Ishikawa (cell line): ENCODE data around the gene SLC25A31.

Experiments used
- CEBPB ChIP-seq: IDR thresholded peaks from 2 replicates; pipeline ENCODE4 v1.6.1; 2012
- CREB1 ChIP-seq: IDR thresholded peaks from 2 replicates; pipeline ENCODE4 v1.6.1; 2012; ENCODE audit warnings: low read depth
- EGR1 ChIP-seq: IDR thresholded peaks from 2 replicates; pipeline ENCODE4 v1.6.1; 2012
- EP300 ChIP-seq: IDR thresholded peaks from 2 replicates; pipeline ENCODE4 v1.6.1; 2012; ENCODE audit warnings: borderline replicate concordance
- FOXM1 ChIP-seq: IDR thresholded peaks from 2 replicates; pipeline ENCODE4 v1.6.1; 2012; ENCODE audit warnings: low read depth, borderline replicate concordance
- MAX ChIP-seq: IDR thresholded peaks from 2 replicates; pipeline ENCODE4 v1.6.1; 2012
- NFIC ChIP-seq: IDR thresholded peaks from 2 replicates; pipeline ENCODE4 v1.6.1; 2012
- RAD21 ChIP-seq: IDR thresholded peaks from 2 replicates; pipeline ENCODE4 v1.6.1; 2012; ENCODE audit warnings: low read depth
- REST ChIP-seq: IDR thresholded peaks from 2 replicates; pipeline ENCODE4 v1.6.1; 2012; ENCODE audit warnings: low read depth, mild to moderate bottlenecking
- TCF12 ChIP-seq: IDR thresholded peaks from 2 replicates; pipeline ENCODE4 v1.6.1; 2012; ENCODE audit warnings: low read depth
- TEAD4 ChIP-seq: IDR thresholded peaks from 2 replicates; pipeline ENCODE4 v1.6.1; 2012
- USF1 ChIP-seq: IDR thresholded peaks from 2 replicates; pipeline ENCODE4 v1.6.1; 2012
- YY1 ChIP-seq: IDR thresholded peaks from 2 replicates; pipeline ENCODE4 v1.6.1; 2012; ENCODE audit warnings: low read depth
- ZBTB7A ChIP-seq: IDR thresholded peaks from 2 replicates; pipeline ENCODE4 v1.6.1; 2012; ENCODE audit warnings: low read depth

Gene SLC25A31

GRCh38 chr4:127741247-127741646, 11.0 kb downstream of the SLC25A31 start:
- no peak for TF ChIP-seq REST
- TF ChIP-seq TEAD4: no peak
- TF ChIP-seq EGR1: no peak
- no peak for TF ChIP-seq CREB1
- TF ChIP-seq USF1: no peak
- TF ChIP-seq RAD21: no peak
- no peak for TF ChIP-seq TCF12
- no peak for TF ChIP-seq CEBPB
- no peak for TF ChIP-seq ZBTB7A
- TF ChIP-seq FOXM1: no peak
- TF ChIP-seq NFIC: no peak

GRCh38 chr4:127747883-127748282, 17.7 kb downstream of the SLC25A31 start:
- no peak for TF ChIP-seq FOXM1
- TF ChIP-seq USF1: no peak
- no peak for TF ChIP-seq TCF12
- TF ChIP-seq TEAD4: no peak
- TF ChIP-seq RAD21: no peak

- TF ChIP-seq ZBTB7A (no peak), USF1 (no peak), MAX (no peak), REST (no peak), CEBPB (0 out of 2 replicates have a peak, but pooled peaks have one; percentile 20), CREB1 (no peak), YY1 (no peak)
These were observed 18.8 kb downstream of the SLC25A31 start for GRCh38 chr4:127748957-127749356.

- TF ChIP-seq EP300 (no peak), YY1 (no peak), USF1 (no peak), REST (no peak), CREB1 (no peak), TCF12 (no peak), TEAD4 (no peak), NFIC (no peak), ZBTB7A (no peak), EGR1 (no peak), FOXM1 (no peak)
These were observed 26.7 kb downstream of the SLC25A31 start for GRCh38 chr4:127756906-127757305.
